Uterus (tissue), 4 donors: ENCODE data around the gene PDHA1. TPM values are rescaled to one million over a fixed set of nuclear protein-coding genes. Genes with fewer than 3 reads are reported as not detected.

Experiments used
- DNase-seq, 2 donors: peaks; one replicate each; pipeline ENCODE4 v3.0.0-alpha.2; 2019 to 2020
- H3K27ac ChIP-seq, 2 donors: fragments of 200-600 bp; sonication (generic); 1 replicate in 1 of 2; 2 replicates in 1 of 2; pipeline ENCODE4 v1.5.1; 2016 to 2018
- H3K27me3 ChIP-seq, 2 donors: fragments of 200-600 bp; sonication (generic); one replicate each; pipeline ENCODE4 v1.5.1; 2018 to 2019; ENCODE audit warnings: control low read depth in 1 of 2
- H3K36me3 ChIP-seq, 2 donors: fragments of 200-600 bp; sonication (generic); one replicate each; pipeline ENCODE4 v1.5.1; 2019; ENCODE audit warnings: control low read depth in 1 of 2
- H3K4me1 ChIP-seq, 2 donors: fragments of 200-600 bp; sonication (generic); one replicate each; pipeline ENCODE4 v1.5.1; 2018 to 2019; ENCODE audit warnings: control low read depth in 1 of 2
- H3K4me3 ChIP-seq, 2 donors: fragments of 200-600 bp; sonication (generic); 1 replicate in 1 of 2; 2 replicates in 1 of 2; pipeline ENCODE4 v1.5.1; 2018 to 2019; ENCODE audit warnings: mild to moderate bottlenecking in 1 of 2
- H3K9me3 ChIP-seq, 2 donors: fragments of 200-600 bp; sonication (generic); one replicate each; pipeline ENCODE4 v1.5.1; 2019; ENCODE audit warnings: control low read depth in 1 of 2
- POLR2A ChIP-seq, 2 donors: fragments of 450-650 bp; IDR thresholded peaks; one replicate each; pipeline ENCODE4 v1.6.1; 2016; ENCODE audit warnings: antibody characterized with exemption in 2 of 2, mild to moderate bottlenecking in 1 of 2, moderate library complexity in 1 of 2
- intact Hi-C: fragments of 100-400 bp; cut with DNase I; formaldehyde crosslinking; loops from one replicate; pipeline ENCODE4 v1.15.1; 2023; ENCODE audit warnings: low total_unique reads
- total RNA-seq, 4 donors: library from RNA; depleted of rRNA in 3 of 4; stranded (reverse); fragments of >200 nt in 3 of 4; gene quantifications; one replicate each; pipeline versions ENCODE4 v1.1.0 to v1.2.4, GENCODE V29; 2014 to 2023
- TF ChIP-seq, protein P1 (sequence below), 4 experiments: fragments of 200-600 bp in 2 of 4; fragments of 450-650 bp in 2 of 4; sonication (generic) in 2 of 4; IDR thresholded peaks; one replicate each; pipeline ENCODE4 v1.5.1; 2016 to 2019; ENCODE audit warnings: antibody characterized with exemption in 4 of 4, mild to moderate bottlenecking in 2 of 4, moderate library complexity in 1 of 4
- donor health status: DM: yes; HTN: yes; CAD: no.

PDHA1 gene
- total RNA-seq, 4 donors from 2014 or later, result 15.0 to 100 (median 62.9) TPM

DNA sequence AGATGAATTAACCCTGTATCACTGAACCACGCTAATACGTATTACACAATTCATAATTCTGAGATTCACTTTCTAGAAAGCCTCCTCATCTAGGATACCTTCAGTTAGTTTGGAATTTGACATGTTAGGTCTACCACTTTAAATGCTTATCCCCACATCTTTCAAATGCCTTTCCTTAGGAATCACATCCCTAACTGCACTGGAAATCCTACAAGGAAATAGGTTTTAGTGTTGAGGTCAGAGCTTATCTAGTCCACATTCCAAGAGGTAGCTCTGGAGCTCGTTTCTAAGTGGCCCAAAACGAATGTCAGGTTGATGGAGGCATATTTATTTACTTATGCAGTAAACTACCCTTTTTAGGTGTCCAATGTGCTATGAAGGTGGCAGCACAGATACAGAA lies 18.0 kb downstream of the PDHA1 start:
- Histone ChIP-seq H3K4me1 (no peaks in the 10 kb centered on the region), H3K27me3 (no peaks in the 10 kb centered on the region), H3K36me3 (no peaks in the 10 kb centered on the region), H3K4me3 (no peak overlapping the region), H3K9me3 (no peaks in the 10 kb centered on the region), H3K27ac (no peak overlapping the region)
- no peak for DNase-seq
- TF ChIP-seq, protein P1, sequence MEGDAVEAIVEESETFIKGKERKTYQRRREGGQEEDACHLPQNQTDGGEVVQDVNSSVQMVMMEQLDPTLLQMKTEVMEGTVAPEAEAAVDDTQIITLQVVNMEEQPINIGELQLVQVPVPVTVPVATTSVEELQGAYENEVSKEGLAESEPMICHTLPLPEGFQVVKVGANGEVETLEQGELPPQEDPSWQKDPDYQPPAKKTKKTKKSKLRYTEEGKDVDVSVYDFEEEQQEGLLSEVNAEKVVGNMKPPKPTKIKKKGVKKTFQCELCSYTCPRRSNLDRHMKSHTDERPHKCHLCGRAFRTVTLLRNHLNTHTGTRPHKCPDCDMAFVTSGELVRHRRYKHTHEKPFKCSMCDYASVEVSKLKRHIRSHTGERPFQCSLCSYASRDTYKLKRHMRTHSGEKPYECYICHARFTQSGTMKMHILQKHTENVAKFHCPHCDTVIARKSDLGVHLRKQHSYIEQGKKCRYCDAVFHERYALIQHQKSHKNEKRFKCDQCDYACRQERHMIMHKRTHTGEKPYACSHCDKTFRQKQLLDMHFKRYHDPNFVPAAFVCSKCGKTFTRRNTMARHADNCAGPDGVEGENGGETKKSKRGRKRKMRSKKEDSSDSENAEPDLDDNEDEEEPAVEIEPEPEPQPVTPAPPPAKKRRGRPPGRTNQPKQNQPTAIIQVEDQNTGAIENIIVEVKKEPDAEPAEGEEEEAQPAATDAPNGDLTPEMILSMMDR (IDR thresholded peaks at IDR 0.05), result no peak
- no peak for TF ChIP-seq POLR2A (IDR thresholded peaks at IDR 0.05)
- intact Hi-C loops, result no loop called here

DNA sequence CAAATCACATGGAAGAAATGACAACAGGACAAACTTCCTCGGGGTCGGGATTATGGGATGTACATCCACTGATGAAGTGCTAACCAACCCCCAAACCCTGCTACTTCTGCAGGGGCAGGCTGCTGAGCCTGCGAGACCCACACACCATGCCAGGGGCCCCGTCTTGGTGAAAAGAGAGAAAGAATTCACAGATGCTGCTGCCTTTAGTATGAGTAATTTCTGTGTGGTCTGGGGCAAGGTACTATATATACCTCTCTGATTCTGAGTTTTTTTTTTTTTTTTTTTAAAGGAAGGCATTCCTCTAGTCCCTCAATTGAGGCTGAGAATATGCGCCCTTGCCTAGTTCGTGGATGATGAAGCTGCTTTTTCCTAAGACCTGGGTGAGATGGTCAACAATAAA lies 24.8 kb downstream of the PDHA1 start:
- H3K4me3 ChIP-seq, result no peak overlapping the region
- intact Hi-C loops, result no loop called here
- DNase-seq, result no peak

DNA sequence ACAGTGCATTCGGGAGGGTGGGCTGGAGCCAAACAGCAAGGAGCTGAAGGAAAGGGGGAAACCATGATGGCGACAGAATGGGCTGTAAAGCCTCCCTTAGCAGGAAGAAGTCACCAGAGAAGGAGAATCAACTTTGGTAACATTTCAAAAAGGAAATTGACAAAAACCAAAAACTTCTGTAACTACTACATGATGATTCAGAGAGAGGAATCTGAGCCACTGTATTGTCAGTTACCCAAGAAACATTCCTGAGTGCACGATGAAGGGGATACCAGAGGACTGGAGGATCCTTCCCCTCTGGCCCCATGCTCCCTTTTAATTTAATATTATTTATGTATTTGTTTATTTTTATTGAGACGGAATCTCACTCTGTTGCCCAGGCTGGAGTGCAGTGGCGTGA lies 26.3 kb downstream of the PDHA1 start:
- Histone ChIP-seq H3K27me3 (no peaks in the 10 kb centered on the region), H3K9me3 (no peaks in the 10 kb centered on the region), H3K4me3 (no peak overlapping the region), H3K36me3 (no peaks in the 10 kb centered on the region), H3K27ac (no peak overlapping the region), H3K4me1 (no peaks in the 10 kb centered on the region)
- no peak for TF ChIP-seq POLR2A (IDR thresholded peaks at IDR 0.05)
- TF ChIP-seq, protein P1 (IDR thresholded peaks at IDR 0.05), result no peak
- DNase-seq, result no peak
- intact Hi-C loops, result no loop called here

More for the DNA sequence above, 24.8 kb downstream of the PDHA1 start:
- Histone ChIP-seq H3K27me3 (no peaks in the 10 kb centered on the region), H3K27ac (no peak overlapping the region), H3K9me3 (no peaks in the 10 kb centered on the region), H3K36me3 (no peaks in the 10 kb centered on the region), H3K4me1 (no peaks in the 10 kb centered on the region)
- TF ChIP-seq, protein P1 (IDR thresholded peaks at IDR 0.05), result no peak
- no peak for TF ChIP-seq POLR2A (IDR thresholded peaks at IDR 0.05)

DNA sequence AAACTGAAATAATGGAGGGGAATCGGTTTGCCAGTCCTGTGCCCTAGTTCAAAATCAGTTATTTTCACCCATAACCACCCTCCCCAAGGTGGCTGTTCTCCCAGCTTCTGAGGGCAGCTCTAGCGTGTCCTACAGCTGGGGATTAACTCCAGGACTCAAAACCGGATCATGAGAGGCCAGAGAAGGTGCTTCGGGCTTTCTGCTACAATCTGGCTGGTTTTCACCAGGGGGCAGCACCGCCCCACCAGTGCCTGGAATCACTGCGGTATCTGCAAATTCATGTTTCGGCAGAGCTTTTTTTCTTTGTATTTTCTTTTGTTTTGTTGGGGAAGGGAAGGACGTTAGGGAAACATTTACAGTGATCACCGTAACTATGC lies 28.4 kb downstream of the PDHA1 start:
- no peak overlapping the region for H3K27ac ChIP-seq
- peak overlapping the region; percentile 5 to 33 for H3K4me3 ChIP-seq
- TF ChIP-seq POLR2A (IDR thresholded peaks at IDR 0.05), result no peak
- TF ChIP-seq, protein P1 (IDR thresholded peaks at IDR 0.05), result peak; percentile 40 to 63 (median 56)
- peak; percentile 52 to 67 for DNase-seq
- H3K27me3 ChIP-seq, result no peaks in the 10 kb centered on the region
- H3K9me3 ChIP-seq, result no peaks in the 10 kb centered on the region
- H3K4me1 ChIP-seq, result no peaks in the 10 kb centered on the region
- H3K36me3 ChIP-seq, result no peaks in the 10 kb centered on the region
- intact Hi-C loops, result no loop called here

DNA sequence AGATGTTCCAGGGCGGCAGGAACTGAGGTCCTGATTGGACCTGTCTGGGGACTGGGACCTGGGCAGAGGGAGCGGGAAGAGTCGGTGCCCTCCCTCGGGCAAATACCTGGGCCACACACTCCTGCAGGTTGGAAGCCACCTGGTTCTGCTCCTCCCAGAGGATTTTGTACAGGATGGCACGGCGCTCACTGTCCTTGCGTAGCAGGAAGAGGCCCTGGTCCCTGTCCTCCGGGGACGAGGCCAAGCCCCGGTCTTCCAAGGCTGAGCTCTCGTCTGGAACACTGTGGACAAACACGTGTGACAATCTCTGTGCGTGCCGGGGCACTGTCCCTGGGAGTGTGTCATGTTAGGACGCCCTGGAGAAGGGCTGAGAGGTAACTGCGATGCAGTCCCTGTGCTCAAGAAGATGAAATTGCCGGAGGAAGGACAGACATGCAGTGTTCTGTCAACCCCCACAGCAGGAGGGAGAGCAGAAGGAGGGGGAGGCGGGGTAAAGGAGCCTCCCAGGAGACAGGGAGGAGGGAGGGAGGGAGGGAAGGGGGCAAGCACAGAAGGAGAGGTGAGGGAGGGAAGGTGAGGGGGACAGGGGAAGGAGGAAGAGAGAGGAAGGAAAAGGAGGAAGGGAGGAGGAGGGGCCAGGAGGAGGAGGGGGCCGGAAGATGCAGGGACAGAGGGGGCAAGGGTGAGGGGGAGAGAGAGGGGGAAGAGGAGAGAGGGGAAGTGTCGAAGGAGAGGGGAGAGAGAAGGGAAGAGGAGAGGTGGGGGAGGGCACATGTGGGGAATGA lies 29.0 kb downstream of the PDHA1 start:
- Histone ChIP-seq H3K9me3 (no peaks in the 10 kb centered on the region), H3K27me3 (no peaks in the 10 kb centered on the region), H3K36me3 (no peaks in the 10 kb centered on the region), H3K27ac (no peak overlapping the region), H3K4me1 (no peaks in the 10 kb centered on the region), H3K4me3 (peak overlapping the region; percentile 5 to 33)
- intact Hi-C loops, result no loop called here
- DNase-seq, result peak in 1 of 2 donors; percentile 19
- TF ChIP-seq, protein P1 (IDR thresholded peaks at IDR 0.05), result no peak
- no peak for TF ChIP-seq POLR2A (IDR thresholded peaks at IDR 0.05)
